ENCODE results near the gene MACROD2.

The MACROD2 gene

GRCh38 chr20:14526891-14527290 is 531.6 kb downstream of the MACROD2 start:
- DNase-seq (ENCODE audit: extremely low read depth, low read depth), result no peak
- TF ChIP-seq CTCF (IDR thresholded peaks at IDR 0.05; ENCODE audit: low read depth, low read length), result no peak

- no peak for DNase-seq (ENCODE audit: extremely low read depth, low read depth)
- no peak for TF ChIP-seq CTCF (IDR thresholded peaks at IDR 0.05; ENCODE audit: low read depth, low read length)
Measured at GRCh38 chr20:14531786-14532185, 536.5 kb downstream of the MACROD2 start.

- DNase-seq (ENCODE audit: extremely low read depth, low read depth), result no peak
- TF ChIP-seq CTCF (IDR thresholded peaks at IDR 0.05; ENCODE audit: low read depth, low read length), result no peak
Measured at GRCh38 chr20:14536738-14537137, 541.4 kb downstream of the MACROD2 start.

GRCh38 chr20:14538433-14538832 is 543.1 kb downstream of the MACROD2 start:
- TF ChIP-seq CTCF (IDR thresholded peaks at IDR 0.05; ENCODE audit: low read depth, low read length), result no peak
- no peak for DNase-seq (ENCODE audit: extremely low read depth, low read depth)

GRCh38 chr20:14543040-14543439 is 547.7 kb downstream of the MACROD2 start:
- no peak for DNase-seq (ENCODE audit: extremely low read depth, low read depth)
- TF ChIP-seq CTCF (IDR thresholded peaks at IDR 0.05; ENCODE audit: low read depth, low read length), result no peak

- TF ChIP-seq CTCF (IDR thresholded peaks at IDR 0.05; ENCODE audit: low read depth, low read length), result no peak
- DNase-seq (ENCODE audit: extremely low read depth, low read depth), result no peak
Measured at GRCh38 chr20:14544688-14545087, 549.4 kb downstream of the MACROD2 start.

- TF ChIP-seq CTCF (IDR thresholded peaks at IDR 0.05; ENCODE audit: low read depth, low read length), result no peak
- no peak for DNase-seq (ENCODE audit: extremely low read depth, low read depth)
Measured at GRCh38 chr20:14550655-14551054, 555.3 kb downstream of the MACROD2 start.

All from AG09319 (cell line).